DMS 273 (cell line): ENCODE measurements around the gene RPSA.
"Not testable (repeated sequence)": the region's sequence is repeated elsewhere in the genome, so short reads cannot be mapped to it uniquely, and the experiment has no call there.

ENCODE experiments used
- DNase-seq: peaks from one replicate; lab custom pipeline; 2025; ENCODE audit not compliant: unreplicated experiment; lab: John Stamatoyannopoulos, UW

Gene RPSA

DNA sequence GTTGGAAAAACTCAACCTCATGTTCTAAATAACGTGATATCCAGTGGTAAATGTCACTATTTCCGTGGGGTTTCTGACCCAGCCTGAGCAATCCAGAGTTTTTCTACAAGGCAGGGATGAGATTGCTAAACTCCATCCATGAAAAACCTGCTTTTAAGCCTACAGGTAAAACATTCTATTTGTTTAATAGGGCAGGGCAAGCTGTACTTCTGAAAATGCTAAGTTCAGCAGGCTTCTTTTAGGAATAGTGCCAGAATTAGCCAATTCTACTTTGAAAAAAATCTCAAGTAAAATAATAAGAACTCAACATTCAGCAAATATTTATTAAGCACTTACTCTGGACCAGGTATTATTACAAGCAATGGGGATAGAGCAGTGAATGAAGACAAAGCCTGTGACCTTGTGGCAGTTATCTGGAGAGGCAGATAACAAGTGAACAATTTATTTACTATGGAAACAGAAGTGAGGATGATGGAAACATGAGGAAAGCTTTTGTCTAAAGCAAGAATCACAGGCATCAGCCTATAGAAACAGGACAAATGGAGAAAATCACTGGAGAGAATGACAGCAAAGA lies 13.3 kb downstream of the RPSA start:
- DNase-seq: no peak

DNA sequence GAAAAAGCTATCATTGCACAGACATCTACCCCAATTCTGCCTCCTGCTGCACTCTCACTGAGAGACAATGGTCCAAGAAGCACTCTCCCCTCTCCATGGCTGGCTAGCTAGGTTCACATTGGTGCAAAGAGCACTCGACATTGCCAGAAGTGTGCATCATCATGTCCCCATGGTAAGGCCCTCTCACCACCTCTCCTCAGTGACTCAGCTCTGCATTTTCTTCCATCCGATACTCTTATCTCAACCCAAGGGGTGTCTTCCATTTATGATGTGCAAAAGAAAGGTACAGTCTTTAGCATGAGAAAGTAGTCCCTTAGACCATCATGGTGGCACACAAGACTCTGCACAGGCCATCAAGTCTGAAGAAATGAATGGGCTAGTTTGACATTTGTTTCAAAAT lies 14.0 kb downstream of the RPSA start:
- DNase-seq: no peak

DNA sequence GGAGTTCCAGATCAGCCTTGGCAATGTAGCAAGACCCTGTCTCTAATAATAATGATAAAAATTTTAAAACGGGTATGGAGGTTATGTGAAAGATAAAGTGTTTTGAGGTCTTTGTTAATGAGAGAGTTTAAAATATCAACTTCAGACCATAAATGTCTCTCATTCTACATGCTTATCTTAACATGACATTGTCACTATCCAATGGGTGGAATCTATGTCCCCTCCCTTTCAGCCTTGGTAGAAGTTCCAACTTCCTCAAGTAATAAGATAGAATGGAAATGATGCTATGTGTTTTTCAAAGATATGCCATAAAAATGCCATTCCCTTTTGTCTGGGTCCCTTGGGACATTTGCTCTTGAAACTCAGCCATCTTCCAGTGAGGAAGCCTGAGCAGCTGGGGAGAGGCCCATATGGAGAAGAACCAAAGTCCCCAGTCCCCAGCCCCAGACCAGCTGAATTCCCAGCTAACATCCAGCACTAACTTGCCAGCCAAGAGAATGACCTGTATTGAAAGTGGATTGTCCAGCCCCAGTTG lies 17.0 kb downstream of the RPSA start:
- DNase-seq: no peak

- DNase-seq: no peak
These were observed 19.8 kb downstream of the RPSA start for GRCh38 chr3:39426312-39426711.

GRCh38 chr3:39427506-39427905 lies 21.0 kb downstream of the RPSA start:
- DNase-seq: no peak

DNA sequence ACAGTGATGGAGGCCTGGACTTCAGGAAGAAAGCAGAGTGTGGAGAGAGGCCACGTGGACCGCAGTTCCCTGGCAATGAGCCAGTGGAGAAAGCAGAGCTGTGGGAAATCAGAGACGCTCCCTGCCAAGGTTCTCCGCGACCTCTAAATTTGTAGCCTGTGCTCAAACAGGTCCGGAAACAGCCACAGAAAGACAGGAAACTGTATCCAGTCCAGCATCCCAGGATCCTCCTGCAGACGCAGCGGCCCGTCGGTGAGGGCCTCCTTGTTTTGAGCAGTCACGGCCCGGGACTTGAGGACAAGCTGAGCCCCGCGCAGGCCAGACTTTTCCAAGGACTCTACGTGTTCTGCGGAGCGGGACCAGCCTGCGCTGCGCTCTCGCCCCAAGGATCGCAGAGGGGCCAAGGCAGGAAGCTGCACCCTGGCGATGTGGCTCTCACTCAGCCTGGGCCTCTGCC lies 22.3 kb downstream of the RPSA start:
- no peak for DNase-seq

DNA sequence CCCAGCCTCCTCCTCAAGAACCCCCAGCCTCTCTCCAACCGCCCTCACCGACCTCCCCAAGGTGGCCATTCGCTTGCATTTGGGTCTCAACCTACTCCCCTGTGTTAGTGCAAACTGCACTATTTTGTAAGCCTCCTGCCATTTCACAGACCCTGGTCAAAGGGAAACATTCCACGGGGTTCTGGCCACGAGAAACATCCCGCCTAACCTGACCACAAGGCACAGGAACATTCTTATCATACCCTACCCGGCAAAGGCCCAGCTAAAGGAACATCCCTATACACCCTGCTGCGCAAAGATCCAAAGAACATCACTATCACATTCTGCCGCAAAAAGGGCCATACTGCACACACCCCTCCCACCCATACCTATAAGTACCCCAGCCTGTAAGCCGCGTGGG lies 22.9 kb downstream of the RPSA start:
- DNase-seq: no peak

DNA sequence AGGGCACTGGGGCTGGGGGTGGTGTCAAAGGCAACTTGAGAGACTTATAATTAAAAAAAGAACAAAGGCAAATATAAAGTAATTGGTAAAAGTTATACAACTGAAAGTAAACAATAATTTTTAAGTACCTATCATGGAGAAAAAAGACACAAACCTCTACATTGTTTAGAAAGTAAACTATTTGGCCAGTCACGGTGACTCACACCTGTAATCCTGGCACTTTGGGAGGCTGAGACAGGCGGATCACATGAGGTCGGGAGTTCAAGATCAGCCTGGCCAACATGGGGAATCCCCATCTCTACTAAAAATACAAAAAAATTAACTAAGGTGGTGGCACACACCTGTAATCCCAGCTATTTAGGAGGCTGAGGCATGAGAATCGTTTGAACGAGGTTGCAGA lies 25.8 kb downstream of the RPSA start:
- DNase-seq: no peak

DNA sequence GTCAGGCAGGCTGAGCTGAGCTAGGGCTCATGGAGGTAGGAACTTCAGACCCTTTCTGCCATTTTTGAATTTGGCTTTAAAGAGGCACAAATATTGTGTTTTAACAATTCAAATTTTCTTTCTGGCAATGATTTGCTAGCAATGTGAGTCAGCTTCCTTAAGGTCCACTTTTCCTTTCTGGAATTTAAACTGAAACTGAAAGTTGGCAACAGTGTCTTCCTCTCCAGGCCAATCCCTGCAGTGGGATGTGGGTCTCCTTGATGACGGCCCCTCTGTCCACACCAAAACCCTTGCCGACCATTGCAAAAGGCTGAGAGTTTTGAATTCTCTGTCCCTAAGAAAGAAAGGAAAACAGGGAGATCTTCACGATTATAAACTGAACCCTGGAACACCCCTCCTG lies 27.1 kb downstream of the RPSA start:
- DNase-seq: no peak

DNA sequence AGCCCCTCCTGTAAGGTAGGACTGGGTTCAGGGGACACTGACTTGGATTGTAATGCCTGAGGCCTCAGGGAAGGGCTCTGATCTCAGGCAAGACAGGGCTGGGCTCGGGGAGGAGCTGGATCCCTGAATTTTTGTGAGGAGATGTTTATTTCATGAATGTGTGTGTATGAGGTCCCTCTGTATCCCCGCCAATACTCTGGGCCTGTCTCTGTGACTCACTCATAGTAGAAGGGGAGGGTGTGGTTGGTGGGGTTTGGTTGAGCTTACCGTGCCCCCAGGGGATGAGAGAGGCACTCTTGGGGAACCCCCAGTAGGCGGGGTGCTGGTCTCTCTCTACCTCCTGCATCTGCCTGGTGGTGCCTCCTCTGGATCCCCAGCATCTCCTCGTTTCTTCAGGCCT lies 28.1 kb downstream of the RPSA start:
- no peak for DNase-seq

DNA sequence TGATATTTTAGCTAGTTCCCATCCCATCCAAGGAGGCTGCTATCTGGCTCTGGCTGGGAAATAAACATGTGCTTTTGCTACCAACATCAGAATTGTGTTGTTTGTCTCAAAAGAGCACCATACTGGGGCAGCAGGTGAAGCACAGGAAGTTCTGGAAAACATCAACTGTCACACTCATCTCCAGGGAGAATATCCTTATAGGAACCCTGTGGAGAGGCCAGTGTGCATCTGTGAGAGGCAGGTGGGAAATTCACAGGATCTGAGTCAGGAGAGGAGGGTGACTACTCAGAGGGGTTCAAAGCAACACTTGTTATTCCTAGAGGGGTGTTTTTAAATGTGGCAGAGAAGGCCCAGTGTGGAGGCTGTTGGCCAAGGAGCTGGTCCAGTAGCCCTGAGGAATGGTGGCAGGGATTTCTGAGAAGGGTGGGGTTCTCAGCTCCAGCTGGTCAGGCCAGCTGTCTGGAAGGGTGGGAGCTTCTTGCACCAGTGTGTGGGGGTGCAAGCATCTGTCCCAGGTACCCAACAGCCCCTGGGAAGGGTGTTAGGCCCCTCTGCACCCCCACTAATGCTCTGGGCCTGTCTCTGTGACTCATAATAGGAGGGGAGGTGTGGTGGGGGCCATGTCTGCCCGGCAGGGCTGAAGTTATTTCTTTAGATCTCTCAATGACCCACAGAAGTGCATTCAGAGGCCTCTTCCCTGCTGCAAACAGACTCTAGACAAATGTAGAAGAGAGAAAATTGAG lies 28.7 kb downstream of the RPSA start:
- peak; percentile 5 for DNase-seq

DNA sequence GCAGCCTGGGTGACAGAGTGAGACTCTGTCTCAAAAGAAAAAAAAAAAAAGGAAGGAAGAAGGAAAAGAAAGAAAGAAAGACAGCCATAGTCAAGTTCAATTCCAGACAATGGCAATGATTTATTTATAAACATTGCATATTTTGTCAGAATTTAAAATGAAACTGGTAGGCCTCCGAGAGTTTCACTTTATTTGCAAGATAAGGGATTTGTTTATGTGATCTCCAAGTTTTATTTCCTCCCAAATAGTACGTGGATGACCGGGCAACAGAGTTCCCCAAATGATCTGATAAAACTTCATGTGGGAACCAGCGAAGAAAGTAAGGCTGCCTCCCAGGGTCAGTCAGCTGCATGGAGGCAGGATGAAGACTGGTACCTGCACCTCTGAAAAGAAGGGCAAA lies 32.4 kb downstream of the RPSA start:
- DNase-seq: no peak

DNA sequence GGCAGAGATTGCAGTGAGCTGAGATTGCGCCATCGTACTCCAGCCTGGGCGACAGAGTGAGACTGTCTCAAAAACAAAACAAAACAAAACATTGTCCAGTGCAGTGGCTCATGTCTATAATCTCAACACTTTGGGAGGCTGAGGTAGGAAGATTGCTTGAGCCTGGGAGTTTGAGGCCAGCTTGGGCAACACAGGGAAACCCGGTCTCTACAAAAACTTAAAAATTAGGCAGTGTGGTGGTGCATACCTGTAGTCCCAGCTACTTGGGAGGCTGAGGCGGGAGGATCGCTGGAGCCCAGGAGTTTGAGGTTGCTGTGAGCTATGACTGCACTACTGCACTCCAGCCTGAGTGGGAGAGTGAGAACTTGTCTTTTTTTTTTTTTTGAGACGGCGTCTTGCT lies 33.8 kb downstream of the RPSA start:
- DNase-seq: no peak

DNA sequence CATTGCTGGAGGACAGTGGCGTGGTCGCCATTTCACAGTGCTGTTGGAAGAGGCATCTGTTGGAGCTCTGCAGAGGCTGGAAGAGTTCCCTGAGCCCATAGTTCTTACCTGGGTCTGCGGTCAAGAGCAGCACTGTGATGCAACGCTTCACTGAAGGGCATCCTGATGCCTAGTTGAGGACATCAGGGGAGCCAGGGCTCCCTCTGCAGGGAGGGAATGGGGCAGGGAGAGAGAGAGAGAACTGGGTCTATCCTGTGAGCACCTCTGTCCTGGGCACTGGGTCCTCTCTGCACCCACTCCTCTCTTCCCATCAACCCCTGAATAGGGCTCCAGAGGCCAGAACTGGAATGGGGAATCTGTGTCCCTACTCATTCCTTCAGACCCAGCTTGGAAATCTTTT lies 37.0 kb downstream of the RPSA start:
- DNase-seq: peak; percentile 4

DNA sequence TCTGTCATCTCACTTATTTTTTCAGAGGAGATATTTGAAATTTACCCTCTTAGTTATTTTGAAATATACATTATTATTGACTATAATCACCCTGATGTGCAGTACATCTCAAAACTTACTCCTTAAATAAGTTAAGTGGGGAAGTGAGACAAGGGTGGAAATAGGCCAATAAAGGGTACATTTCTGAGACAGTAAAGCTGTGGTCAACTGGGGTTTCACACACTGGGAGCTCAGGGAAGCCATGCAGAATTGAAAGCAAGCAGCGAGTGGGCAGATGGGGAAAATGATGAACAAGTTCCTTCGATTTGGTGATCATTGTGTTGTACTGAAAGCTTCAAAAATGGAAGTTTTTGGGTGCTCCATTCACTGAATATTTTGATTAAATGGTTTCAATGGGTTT lies 39.4 kb downstream of the RPSA start:
- no peak for DNase-seq

GRCh38 chr3:39446444-39446843 lies 39.9 kb downstream of the RPSA start:
- no peak for DNase-seq

GRCh38 chr3:39447637-39448483 lies 41.3 kb downstream of the RPSA start:
- peak; percentile 88 for DNase-seq

- DNase-seq: no peak
These were observed 42.1 kb downstream of the RPSA start for GRCh38 chr3:39448506-39449233.

- no peak for DNase-seq
These were observed 43.3 kb downstream of the RPSA start for GRCh38 chr3:39449796-39450195.

GRCh38 chr3:39453134-39453533 lies 46.6 kb downstream of the RPSA start:
- no peak for DNase-seq

DNA sequence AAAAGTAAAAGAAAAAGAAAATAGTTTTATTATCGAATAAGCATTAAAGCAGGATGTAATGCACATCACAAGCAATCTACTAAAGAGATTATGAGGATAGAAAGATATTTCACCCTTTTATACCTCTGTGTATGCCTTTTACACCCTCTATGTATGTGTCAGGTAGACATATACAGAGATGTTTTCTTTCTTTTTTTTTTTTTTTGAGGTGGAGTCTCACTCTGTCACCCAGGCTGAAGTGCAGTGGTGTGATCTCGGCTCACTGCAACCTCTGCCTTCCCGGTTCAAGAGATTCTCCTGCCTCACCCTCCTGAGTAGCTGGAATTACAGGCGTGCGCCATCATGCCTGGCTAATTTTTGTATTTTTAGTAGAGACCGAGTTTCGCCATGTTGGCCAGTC lies 47.4 kb downstream of the RPSA start:
- not testable (repeated sequence) for DNase-seq
